22Rv1 (cell line): ENCODE measurements around the gene ROGDI.

Experiments
- CTCF ChIP-seq: fragments of 450-650 bp; IDR thresholded peaks from 2 replicates; pipeline ENCODE4 v1.5.1; 2017; ENCODE audit warnings: mild to moderate bottlenecking
- ZFX ChIP-seq: fragments of 450-650 bp; IDR thresholded peaks from 2 replicates; pipeline ENCODE4 v1.6.1; 2017; ENCODE audit warnings: antibody characterized with exemption, borderline replicate concordance

GRCh38 chr16:4833584-4833983 lies 31.2 kb upstream of the ROGDI start:
- TF ChIP-seq CTCF (no peak), ZFX (no peak)
